Kidney tubule cell (primary cell): Measurements from ENCODE around the gene SFXN5.

Experiments
- DNase-seq: peaks from one replicate; pipeline ENCODE4 v3.0.0-alpha.2; 2018; ENCODE audit warnings: low spot score

The SFXN5 gene

GRCh38 chr2:73101626-73102256 is 30.2 kb upstream of the SFXN5 start:
- DNase-seq = no peak

- no peak for DNase-seq
Observed at GRCh38 chr2:73100956-73101355, 29.4 kb upstream of the SFXN5 start.

GRCh38 chr2:73099486-73099885 is 28.0 kb upstream of the SFXN5 start:
- DNase-seq = no peak

DNA sequence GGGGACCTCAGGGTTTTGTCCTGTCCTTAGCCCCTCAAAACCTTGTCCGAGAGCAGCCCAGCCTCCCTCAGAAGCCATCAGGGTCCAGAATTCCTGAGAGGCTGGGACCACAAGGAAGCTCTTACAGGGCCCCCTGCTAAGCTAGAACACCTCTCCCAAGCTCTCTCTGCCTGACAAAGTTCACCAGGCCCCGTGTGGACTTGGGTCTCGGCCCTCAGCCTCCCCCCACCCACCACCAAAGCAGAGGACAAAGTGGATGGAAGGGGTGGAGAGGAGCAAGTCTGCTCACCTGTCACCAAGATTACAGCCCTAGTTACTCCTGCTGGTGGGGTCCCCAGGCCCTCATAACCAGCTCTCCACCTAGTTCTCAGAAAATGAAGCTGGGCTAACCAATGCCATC is 24.4 kb upstream of the SFXN5 start:
- DNase-seq = no peak

GRCh38 chr2:73093601-73094218 is 22.2 kb upstream of the SFXN5 start:
- peak; percentile 77 for DNase-seq

DNA sequence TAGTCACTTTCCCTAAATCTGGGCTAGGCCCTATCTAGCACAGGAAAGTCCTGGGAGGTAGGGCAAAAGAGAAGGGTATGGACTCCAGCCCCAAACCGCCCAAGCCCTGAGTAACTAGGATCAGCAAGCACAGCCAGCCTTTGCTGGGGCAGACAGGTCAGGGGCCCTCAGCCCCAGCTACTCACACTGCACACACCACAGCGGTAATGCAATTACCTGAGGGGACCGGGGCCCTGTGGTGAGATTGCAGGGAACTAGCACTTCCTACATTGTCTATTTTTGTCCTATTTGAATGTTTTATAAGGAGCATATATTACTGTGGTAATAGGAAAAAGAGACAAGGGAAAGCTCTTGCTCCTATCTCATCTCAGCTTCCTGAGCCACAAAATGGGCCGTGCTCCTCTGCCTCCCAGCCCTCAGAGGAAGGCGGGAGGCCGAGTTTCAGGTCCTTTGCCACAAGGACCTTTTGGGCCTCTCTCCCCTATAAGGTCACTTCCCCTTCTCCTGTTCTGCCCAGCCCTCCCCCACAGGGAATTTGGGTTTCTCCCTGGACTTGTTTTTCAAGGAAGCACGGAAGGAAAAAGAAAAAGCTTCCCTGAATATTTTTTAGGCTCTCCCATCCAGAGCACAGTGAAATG is 20.8 kb upstream of the SFXN5 start:
- no peak for DNase-seq

GRCh38 chr2:73091696-73092095 is 20.2 kb upstream of the SFXN5 start:
- DNase-seq = no peak

GRCh38 chr2:73091164-73091563 is 19.7 kb upstream of the SFXN5 start:
- DNase-seq = peak; percentile 97

- DNase-seq = peak; percentile 99
Observed at GRCh38 chr2:73089270-73090030, 17.9 kb upstream of the SFXN5 start.

- no peak for DNase-seq
Observed at GRCh38 chr2:73088703-73089102, 17.2 kb upstream of the SFXN5 start.

GRCh38 chr2:73088211-73088610 is 16.7 kb upstream of the SFXN5 start:
- no peak for DNase-seq

- DNase-seq = no peak
Observed at GRCh38 chr2:73087311-73087710, 15.8 kb upstream of the SFXN5 start.

- peak; percentile 77 for DNase-seq
Observed at GRCh38 chr2:73085691-73086090, 14.2 kb upstream of the SFXN5 start.

DNA sequence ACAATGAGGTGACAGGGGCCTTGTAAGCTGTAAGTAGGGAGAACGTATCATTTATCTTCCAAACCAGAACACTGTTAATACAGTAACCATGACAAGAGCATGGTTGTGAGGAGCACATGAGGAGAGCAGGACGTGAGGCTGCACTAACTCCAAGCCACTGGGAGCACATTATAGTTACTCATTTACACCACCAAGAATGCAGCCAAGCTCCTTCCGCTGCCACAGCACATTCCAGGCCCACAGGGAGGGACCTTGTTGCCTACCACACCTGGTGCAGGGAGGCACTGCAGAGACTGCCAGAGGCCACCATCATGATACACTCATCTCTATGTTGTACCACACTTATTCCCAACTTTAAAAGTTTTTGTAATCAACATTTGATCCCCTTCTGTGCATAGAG is 13.5 kb upstream of the SFXN5 start:
- peak; percentile 96 for DNase-seq

- DNase-seq = no peak
Observed at GRCh38 chr2:73083886-73084800, 12.6 kb upstream of the SFXN5 start.

DNA sequence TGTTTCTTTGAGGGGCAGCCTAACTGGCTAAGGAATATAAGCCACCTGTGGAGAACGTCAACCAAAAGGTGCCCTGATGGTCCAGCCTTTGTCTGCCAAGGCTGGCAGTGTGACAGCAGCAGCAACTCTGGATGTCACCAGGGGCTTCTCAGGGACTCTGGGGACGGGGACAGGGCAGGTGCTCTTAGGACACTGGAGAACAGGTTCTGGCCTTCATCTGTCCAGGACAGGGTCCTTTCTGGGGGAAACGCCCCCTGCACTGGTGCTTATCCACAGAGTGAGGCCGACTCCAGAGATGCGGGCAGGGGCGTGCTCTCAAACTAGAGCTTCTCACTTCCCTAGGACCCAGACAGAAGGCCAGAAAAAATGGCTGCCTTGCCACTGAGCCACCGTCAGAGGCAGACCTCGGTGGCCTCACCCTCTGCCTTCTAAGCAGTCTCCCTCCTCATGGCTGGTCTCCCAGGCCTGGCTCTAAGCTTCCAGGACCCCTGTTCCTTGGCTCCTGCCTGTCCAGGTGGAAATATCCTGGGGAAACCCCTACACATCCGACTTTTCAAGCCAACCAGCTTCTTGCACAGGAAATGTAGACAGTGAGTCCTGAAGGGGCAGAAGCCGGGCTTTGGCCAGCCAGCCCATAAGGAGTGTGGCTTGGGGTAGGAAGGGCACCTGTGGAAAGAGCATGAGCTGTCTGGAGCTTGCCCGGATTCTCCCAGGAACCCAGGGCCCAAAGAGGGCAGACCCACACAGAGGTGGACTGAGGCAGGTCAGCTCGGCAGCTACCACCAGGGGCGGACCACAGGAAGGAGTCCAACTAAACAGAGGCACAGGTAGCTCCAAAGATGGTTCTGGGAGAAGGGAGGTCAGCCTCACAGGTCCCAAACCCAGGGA is 11.3 kb upstream of the SFXN5 start:
- no peak for DNase-seq

DNA sequence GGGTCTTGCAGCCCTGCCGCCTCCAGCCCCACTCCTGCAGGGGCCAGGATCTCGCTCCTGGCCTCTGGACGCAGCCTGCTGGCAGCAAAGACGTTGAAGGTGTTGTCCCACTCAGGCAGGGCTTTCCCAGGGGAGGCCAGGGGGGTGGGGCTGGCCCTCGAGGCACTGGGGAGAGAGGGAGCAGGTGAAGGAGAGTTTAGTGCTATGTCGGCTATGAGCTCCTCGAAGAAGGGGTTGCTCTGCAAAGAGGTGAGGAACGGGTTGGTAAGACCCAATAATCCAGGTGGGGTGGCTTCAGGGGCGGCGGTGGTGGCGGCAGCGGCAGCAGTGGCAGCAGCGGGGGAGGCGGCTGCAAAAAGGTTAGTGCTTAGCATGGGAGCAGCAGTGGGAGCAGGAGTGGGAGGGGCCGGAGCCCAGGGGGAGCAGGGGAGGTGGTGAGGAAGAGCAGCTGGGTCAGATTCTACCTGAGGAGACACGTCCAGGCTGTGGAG is 9.7 kb upstream of the SFXN5 start:
- DNase-seq = no peak

DNA sequence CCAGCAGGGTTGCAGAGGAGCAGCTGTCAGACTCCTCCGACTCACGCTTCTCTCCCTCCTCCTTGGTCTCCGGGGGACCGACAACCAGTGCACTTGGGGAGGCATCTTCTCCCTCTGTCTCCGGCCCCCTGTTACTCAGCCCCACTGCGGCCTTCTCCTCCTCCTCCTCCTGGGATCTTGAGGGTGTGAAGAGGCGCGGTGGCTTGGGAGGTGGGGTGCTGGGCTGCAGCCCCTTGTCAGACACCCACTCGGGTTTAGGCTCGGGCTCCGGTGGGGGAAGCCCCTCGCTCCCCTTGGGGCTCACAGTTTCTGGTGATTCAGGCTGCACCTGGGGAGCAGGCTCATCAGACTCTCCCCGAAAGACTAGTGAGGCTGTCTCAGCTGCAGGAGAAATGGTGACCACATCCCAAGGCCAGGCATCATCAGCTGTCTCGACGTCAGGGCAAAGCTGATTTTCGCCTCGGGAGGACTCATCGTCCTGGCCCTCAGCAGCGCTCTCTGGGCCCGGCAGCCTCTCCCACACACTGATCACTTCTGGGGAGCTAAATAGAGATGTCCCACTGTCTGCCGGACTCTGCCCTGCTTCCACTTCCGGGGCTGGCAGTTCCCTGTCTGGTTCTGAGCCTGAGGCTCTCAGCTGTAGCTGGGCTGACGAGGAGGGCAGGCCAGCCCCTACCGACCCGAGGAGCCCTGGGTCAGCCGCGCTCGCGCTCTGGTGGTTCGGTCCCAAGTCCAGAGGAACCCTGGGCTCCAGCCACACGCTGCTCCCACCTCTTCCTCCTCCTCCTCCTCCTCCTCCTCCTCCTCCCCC is 9.0 kb upstream of the SFXN5 start:
- DNase-seq = peak; percentile 30

GRCh38 chr2:73079636-73080035 is 8.1 kb upstream of the SFXN5 start:
- no peak for DNase-seq
